ENCODE results near the gene CPZ. TPM values are rescaled to one million over a fixed set of nuclear protein-coding genes. Genes with fewer than 3 reads are reported as not detected.

Gene CPZ
- total RNA-seq, 1 donor from 2014 or later = not detected

DNA sequence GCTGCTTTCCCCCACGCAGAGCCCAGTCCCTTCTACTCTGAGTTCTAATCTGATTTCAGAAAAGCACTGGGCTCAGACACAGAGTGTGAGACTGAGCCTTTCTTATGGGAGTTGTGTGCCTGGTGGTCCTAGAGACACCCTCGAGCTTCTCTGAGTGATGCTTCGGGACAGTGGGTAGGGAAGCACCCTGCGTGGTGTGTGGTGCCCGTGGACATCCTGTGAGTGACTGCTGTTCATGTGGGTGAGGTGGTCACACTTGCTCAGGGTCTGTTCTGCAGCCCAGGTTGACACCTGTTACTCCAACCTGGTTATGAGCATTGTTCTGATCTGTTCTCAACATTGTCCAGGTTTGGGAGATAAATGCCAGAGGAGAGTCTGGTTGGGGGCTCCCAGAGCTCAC is 6.3 kb upstream of the CPZ start:
- Mint-ChIP-seq H3K27me3 (ENCODE audit: insufficient read depth, low read depth) (peaks cover 51% of the 10 kb centered on the region), H3K4me3 (no peak overlapping the region), H3K36me3 (no peaks in the 10 kb centered on the region), H3K4me1 (peaks cover 13% of the 10 kb centered on the region), H3K9me3 (no peaks in the 10 kb centered on the region), H3K27ac (peak overlapping the region; percentile 26)
- Histone ChIP-seq H3K27me3 (peaks cover 34% of the 10 kb centered on the region), H4K20me1 (ENCODE audit: low read depth) (peaks cover 14% of the 10 kb centered on the region), H3K4me1 (peaks cover 11% of the 10 kb centered on the region), H3K4me2 (no peak overlapping the region), H3F3A (ENCODE audit: low read depth) (no peaks in the 10 kb centered on the region), H3K9me3 (ENCODE audit: low read depth) (no peaks in the 10 kb centered on the region), H3K9ac (no peak overlapping the region), H2AFZ (replicated peaks) (no peak overlapping the region), H3K27ac (no peak overlapping the region), H3K4me3 (no peak overlapping the region), H3K79me2 (ENCODE audit: low read depth) (no peaks in the 10 kb centered on the region), H3K36me3 (no peaks in the 10 kb centered on the region)
- TF ChIP-seq EZH2phosphoT487 (IDR thresholded peaks at IDR 0.05) (no peak), EZH2 (IDR thresholded peaks at IDR 0.05) (no peak)
- TF ChIP-seq, protein P1, sequence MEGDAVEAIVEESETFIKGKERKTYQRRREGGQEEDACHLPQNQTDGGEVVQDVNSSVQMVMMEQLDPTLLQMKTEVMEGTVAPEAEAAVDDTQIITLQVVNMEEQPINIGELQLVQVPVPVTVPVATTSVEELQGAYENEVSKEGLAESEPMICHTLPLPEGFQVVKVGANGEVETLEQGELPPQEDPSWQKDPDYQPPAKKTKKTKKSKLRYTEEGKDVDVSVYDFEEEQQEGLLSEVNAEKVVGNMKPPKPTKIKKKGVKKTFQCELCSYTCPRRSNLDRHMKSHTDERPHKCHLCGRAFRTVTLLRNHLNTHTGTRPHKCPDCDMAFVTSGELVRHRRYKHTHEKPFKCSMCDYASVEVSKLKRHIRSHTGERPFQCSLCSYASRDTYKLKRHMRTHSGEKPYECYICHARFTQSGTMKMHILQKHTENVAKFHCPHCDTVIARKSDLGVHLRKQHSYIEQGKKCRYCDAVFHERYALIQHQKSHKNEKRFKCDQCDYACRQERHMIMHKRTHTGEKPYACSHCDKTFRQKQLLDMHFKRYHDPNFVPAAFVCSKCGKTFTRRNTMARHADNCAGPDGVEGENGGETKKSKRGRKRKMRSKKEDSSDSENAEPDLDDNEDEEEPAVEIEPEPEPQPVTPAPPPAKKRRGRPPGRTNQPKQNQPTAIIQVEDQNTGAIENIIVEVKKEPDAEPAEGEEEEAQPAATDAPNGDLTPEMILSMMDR (IDR thresholded peaks at IDR 0.05) = no peak
- no peak for DNase-seq (ENCODE audit: low spot score)

GRCh38 chr4:8586671-8587468 is 5.7 kb upstream of the CPZ start:
- Histone ChIP-seq H3K9ac (no peak overlapping the region), H3K4me1 (peaks cover 17% of the 10 kb centered on the region), H3K36me3 (no peaks in the 10 kb centered on the region), H3K4me2 (no peak overlapping the region), H3K27me3 (peaks cover 34% of the 10 kb centered on the region), H3F3A (ENCODE audit: low read depth) (no peaks in the 10 kb centered on the region), H3K27ac (no peak overlapping the region), H3K4me3 (no peak overlapping the region), H3K79me2 (ENCODE audit: low read depth) (no peaks in the 10 kb centered on the region), H2AFZ (replicated peaks) (no peak overlapping the region), H4K20me1 (ENCODE audit: low read depth) (peaks cover 8% of the 10 kb centered on the region), H3K9me3 (ENCODE audit: low read depth) (no peaks in the 10 kb centered on the region)
- Mint-ChIP-seq H3K27ac (peak overlapping the region; percentile 26), H3K4me1 (peaks cover 19% of the 10 kb centered on the region), H3K4me3 (no peak overlapping the region), H3K9me3 (no peaks in the 10 kb centered on the region), H3K36me3 (no peaks in the 10 kb centered on the region), H3K27me3 (ENCODE audit: insufficient read depth, low read depth) (peaks cover 55% of the 10 kb centered on the region)
- no peak for DNase-seq (ENCODE audit: low spot score)
- TF ChIP-seq EZH2phosphoT487 (IDR thresholded peaks at IDR 0.05) (no peak), EZH2 (IDR thresholded peaks at IDR 0.05) (no peak)
- TF ChIP-seq, protein P1 (IDR thresholded peaks at IDR 0.05) = peak; percentile 23

DNA sequence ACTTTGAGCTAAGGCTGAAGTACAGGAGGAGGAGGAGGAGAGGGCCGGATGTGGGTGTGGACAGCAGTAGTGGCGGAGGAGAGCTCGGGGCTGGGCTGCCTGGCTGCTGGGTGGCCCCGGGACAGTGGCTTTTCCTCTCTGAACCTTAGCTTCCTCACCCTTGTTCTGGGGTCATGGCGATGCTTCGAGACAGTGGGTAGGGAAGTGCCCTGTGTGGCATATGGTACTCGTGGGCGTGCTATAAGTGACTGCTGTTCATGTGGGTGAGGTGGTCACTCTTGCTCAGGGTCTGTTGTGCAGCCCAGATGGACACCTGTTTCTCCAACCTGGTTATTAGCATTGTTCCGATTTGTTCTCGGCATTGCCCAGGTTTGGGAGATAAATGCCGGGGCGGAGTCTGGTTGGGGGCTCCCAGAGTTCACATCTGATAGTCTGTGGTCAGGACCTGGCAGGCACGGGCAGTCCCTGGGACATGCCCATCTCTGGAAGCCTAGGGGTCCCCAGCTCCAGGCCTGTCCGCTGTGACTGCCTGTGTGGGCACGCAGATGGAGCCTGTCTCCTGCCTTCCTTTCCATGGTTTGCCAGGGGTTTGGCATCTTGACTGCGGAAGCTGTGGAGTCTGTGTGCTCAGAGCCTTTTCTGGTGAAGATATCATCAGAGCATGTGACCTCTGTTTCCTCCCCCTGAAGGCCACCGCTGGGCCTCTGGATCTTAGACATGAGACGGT is 4.9 kb upstream of the CPZ start:
- no peak for DNase-seq (ENCODE audit: low spot score)
- Histone ChIP-seq H3K4me1 (peaks cover 23% of the 10 kb centered on the region), H3K27ac (no peak overlapping the region), H3F3A (ENCODE audit: low read depth) (no peaks in the 10 kb centered on the region), H3K9ac (no peak overlapping the region), H3K9me3 (ENCODE audit: low read depth) (no peaks in the 10 kb centered on the region), H4K20me1 (ENCODE audit: low read depth) (peaks cover 3% of the 10 kb centered on the region), H3K27me3 (peaks cover 32% of the 10 kb centered on the region), H3K4me2 (no peak overlapping the region), H3K4me3 (no peak overlapping the region), H2AFZ (replicated peaks) (no peak overlapping the region), H3K36me3 (no peaks in the 10 kb centered on the region), H3K79me2 (ENCODE audit: low read depth) (no peaks in the 10 kb centered on the region)
- H3K9me3 Mint-ChIP-seq = no peaks in the 10 kb centered on the region
- H3K4me1 Mint-ChIP-seq = peaks cover 19% of the 10 kb centered on the region
- H3K27me3 Mint-ChIP-seq (ENCODE audit: insufficient read depth, low read depth) = peaks cover 51% of the 10 kb centered on the region
- H3K27ac Mint-ChIP-seq = no peak overlapping the region
- TF ChIP-seq EZH2 (IDR thresholded peaks at IDR 0.05) (no peak), EZH2phosphoT487 (IDR thresholded peaks at IDR 0.05) (no peak)
- TF ChIP-seq, protein P1 (IDR thresholded peaks at IDR 0.05) = no peak
- no peak overlapping the region for H3K4me3 Mint-ChIP-seq
- no peaks in the 10 kb centered on the region for H3K36me3 Mint-ChIP-seq
